IMR-90 (cell line): ENCODE measurements around the gene ATP8B3.

ENCODE experiments used
- BHLHE40 ChIP-seq: fragments of 150-350 bp; IDR thresholded peaks from 2 replicates; pipeline ENCODE4 v1.6.1; 2016; ENCODE audit warnings: mild to moderate bottlenecking, low read depth, low read length
- TF ChIP-seq, protein P1 (sequence below): conservative IDR thresholded peaks from 2 replicates; pipeline ENCODE4 v1.5.1; 2012; ENCODE audit warnings: mild to moderate bottlenecking, low read depth, low read length, improper control_type of control experiment

- no peak for TF ChIP-seq BHLHE40
- TF ChIP-seq, protein P1, sequence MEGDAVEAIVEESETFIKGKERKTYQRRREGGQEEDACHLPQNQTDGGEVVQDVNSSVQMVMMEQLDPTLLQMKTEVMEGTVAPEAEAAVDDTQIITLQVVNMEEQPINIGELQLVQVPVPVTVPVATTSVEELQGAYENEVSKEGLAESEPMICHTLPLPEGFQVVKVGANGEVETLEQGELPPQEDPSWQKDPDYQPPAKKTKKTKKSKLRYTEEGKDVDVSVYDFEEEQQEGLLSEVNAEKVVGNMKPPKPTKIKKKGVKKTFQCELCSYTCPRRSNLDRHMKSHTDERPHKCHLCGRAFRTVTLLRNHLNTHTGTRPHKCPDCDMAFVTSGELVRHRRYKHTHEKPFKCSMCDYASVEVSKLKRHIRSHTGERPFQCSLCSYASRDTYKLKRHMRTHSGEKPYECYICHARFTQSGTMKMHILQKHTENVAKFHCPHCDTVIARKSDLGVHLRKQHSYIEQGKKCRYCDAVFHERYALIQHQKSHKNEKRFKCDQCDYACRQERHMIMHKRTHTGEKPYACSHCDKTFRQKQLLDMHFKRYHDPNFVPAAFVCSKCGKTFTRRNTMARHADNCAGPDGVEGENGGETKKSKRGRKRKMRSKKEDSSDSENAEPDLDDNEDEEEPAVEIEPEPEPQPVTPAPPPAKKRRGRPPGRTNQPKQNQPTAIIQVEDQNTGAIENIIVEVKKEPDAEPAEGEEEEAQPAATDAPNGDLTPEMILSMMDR, result peak; percentile 60
These were observed 533 bp upstream of the ATP8B3 start for GRCh38 chr19:1812426-1813191.
